Coronary artery (tissue), 2 donors: ENCODE measurements around the gene SPINK1.
A peak's percentile ranks its signal among the peaks of the same experiment; 100 is the strongest.

Experiments used
- DNase-seq: peaks from one replicate; pipeline ENCODE4 v3.0.0-alpha.2; 2017; ENCODE audit warnings: low spot score
- H3K27ac ChIP-seq, 2 donors: fragments of 200-600 bp; sonication (generic); one replicate each; pipeline ENCODE4 v1.5.1; 2016 to 2019
- H3K4me3 ChIP-seq: fragments of 200-600 bp; sonication (generic); 2 replicates; pipeline ENCODE4 v1.5.1; 2016; ENCODE audit warnings: mild to moderate bottlenecking, moderate library complexity
- TF ChIP-seq, protein P1 (sequence below): fragments of 200-600 bp; sonication (generic); IDR thresholded peaks from one replicate; pipeline ENCODE4 v1.5.1; 2019; ENCODE audit warnings: antibody characterized with exemption

Gene SPINK1

DNA sequence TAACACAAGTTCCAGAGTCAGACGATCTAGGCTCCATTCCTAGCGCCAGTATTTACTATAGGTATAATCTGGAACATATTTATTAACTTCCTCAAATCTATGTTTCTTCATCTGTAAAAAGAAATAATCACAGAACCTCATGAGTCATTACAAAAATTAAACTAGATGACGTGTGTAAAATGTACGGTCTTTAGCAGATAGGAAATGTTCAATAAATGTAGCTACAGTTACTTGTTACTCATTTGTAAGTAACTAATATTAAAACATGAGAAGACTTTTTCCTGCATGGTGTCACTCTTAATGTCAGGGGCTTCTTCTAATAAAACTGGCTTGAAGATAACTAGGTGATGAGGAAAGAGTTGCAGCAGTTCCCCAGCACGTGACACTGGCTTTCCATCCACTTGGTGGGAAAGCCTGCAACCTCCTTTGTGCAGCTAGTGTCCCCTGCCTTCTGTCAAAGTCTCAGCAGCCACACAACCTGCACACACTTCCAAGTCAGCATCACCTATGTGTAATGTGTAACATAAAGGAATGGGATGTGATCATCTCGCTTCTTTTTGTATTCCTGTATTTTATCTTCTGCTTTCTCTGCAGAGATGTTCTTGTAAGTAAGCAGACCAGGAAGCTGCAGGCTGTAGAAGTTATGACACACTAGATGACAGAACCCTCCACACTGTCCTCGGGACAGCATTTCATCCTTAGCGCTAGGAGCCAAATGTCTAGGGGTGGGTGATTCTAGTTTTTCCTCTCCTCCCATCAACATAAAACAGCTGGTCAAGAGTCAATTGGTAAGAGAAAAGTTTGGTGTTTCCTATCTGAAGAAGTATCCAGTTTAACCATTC lies 47.1 kb downstream of the SPINK1 start:
- DNase-seq: no peak
- Histone ChIP-seq H3K27ac (no peak overlapping the region), H3K4me3 (no peak overlapping the region)
- TF ChIP-seq, protein P1, sequence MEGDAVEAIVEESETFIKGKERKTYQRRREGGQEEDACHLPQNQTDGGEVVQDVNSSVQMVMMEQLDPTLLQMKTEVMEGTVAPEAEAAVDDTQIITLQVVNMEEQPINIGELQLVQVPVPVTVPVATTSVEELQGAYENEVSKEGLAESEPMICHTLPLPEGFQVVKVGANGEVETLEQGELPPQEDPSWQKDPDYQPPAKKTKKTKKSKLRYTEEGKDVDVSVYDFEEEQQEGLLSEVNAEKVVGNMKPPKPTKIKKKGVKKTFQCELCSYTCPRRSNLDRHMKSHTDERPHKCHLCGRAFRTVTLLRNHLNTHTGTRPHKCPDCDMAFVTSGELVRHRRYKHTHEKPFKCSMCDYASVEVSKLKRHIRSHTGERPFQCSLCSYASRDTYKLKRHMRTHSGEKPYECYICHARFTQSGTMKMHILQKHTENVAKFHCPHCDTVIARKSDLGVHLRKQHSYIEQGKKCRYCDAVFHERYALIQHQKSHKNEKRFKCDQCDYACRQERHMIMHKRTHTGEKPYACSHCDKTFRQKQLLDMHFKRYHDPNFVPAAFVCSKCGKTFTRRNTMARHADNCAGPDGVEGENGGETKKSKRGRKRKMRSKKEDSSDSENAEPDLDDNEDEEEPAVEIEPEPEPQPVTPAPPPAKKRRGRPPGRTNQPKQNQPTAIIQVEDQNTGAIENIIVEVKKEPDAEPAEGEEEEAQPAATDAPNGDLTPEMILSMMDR: no peak

DNA sequence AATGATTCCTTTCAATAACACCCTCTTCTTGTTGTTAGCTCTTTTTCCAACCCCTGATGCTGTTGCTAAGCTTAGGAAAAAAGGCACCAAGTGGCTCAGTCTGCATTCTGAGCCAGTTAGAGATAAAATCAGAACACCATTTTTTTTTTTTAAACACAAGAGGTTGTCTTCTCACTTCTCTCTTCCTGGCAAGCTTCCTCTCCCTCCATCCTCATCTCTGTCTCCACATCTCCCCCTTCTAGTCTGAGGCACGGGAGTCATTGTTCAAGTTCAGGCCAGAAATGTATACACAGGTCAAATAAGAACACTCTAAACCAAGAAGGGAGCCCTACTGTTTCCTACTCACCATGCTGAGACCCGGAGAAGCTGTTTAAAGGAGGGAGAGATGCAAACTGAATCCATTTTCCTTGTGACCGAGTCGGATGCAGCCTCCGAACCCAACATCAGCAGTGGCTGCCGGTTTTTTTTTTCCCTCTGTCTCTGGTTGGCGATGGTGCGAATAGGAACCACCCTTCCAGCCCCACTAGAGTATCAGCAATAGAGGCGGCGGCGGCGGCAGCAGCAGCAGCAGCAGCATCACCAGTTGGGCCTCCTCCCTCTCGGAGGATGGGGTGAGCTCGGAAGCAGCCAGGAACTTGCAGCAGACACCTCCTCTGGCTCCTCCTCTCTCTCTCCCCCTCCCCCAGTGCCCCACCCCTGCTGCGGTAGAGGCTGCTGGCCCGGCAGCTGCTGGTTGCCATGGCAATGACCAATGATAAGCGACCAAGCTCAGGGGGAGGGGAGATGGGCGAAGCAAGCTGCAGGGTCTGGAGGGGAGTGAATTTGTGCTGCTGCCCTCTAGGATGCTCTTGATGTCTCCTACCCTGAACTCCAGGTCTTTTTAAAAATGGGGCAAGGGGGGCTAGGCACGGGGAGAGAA lies 49.1 kb downstream of the SPINK1 start, which contains the start of gene JAKMIP2:
Gene JAKMIP2 (minus strand): TSS at position 619 of the 919 bp plus-strand sequence. CDS start 110,922 bp downstream, outside the sequence.
- Histone ChIP-seq H3K27ac (no peak within 1 kb of the TSS), H3K4me3 (peak within 1 kb of the TSS; percentile 44)
- DNase-seq: no peak
- TF ChIP-seq, protein P1: no peak

DNA sequence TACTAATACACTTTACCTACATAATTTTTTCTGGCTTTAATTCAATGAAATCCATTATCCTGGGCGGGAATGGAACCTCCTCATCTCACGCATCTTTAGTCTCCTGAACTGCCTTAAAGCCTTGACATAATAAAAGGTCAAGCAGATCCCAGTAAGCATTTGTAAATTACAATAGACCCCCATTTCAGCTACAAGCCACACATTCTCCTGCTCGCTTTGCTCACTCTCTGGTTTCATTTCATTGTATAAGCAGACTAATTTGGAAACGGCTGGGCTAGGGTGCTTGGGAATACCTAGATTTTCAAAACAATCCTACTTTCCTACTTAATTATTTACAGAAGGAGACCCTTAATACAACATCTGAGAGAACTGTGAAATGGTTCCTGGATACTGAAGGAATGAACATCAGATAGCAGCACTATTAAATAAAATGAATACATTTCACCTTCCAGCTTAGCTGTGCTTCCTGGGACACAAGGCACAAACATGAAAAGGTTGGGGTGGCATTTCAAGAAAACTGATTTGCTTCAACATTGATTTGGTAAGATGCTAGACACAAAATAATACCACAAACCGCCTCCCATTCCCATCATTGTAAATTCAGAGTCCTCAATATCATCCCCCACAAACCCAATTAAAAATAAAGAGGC lies 50.4 kb downstream of the SPINK1 start:
- DNase-seq: no peak
- Histone ChIP-seq H3K4me3 (no peak overlapping the region), H3K27ac (no peak overlapping the region)
- TF ChIP-seq, protein P1: no peak

DNA sequence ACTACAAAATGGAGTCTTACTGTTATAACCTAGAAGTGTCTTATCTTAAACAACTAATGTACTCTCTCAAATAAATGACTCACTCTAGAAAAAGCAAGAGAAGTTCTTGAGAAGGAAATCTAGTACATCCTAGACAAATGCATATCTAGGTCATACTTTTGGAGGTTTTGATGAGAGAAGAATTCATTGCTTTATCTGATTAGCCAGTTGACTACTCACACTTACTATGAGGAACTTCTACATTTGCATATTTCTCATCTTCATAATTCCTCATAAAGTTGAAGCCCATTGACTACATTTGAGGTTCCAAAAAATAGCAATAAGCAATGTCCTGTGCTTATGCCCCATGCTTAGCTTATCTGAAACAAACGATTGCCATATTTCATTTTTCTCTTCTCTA lies 51.8 kb downstream of the SPINK1 start:
- Histone ChIP-seq H3K4me3 (no peak overlapping the region), H3K27ac (no peak overlapping the region)
- DNase-seq: no peak
- TF ChIP-seq, protein P1: no peak

DNA sequence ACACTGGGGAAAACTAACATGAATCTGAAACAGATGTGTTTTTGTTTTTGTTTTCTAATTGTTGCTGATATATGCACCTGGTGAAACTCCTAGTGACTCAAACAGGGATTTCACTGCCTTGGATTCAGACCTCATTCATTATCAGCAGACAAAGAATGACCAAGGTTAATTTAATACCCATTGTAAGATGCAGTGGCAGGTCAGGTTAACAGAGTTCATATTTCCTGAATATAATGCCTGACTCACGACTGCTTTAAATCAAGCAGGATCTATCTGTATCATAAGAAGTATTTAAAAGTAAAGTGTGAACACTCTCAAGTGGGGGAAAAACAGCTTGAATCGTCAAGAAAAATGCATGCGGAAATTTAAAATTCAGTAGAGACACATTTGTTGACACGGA lies 54.5 kb downstream of the SPINK1 start:
- Histone ChIP-seq H3K4me3 (no peak overlapping the region), H3K27ac (no peak overlapping the region)
- TF ChIP-seq, protein P1: no peak
- DNase-seq: no peak
